Activated CD4-positive, CD25-positive, alpha-beta regulatory T cell treated with anti-CD3 and anti-CD28 coated beads, Interleukin-2, amount 50 U/mL, for 72 hours (primary cell): ENCODE measurements around the gene ZNF311.
A peak's percentile ranks its signal among the peaks of the same experiment; 100 is the strongest.
"Not testable (repeated sequence)": the region's sequence is repeated elsewhere in the genome, so short reads cannot be mapped to it uniquely, and the experiment has no call there.

Experiments used
- DNase-seq: peaks from one replicate; pipeline ENCODE4 v3.0.0; 2021

The ZNF311 gene

DNA sequence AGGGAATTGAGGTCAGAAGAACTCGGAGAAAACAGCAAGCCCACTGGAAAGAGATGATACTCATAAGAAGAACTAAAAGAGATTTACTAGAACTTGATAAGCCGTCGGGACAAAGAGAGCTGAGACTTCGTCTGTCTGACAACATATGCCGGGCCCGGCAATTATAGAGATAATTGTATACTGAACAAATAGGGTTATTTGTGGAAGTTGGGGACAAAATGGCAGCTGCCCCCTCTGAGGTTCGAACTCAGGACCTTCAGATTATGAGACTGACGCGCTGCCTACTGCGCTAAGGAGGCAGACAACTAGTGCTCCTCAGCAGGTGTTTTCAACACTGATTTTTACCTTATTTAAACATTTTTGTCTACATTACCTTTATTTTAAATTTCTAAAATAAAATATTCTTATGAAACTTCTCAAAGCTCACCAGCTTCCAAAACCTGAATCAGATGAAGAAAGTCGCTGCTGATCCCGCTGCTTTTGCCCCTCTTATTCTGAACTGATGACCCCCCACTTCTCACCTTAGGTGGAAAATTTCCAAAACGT is 52.0 kb downstream of the ZNF311 start:
- peak; percentile 62 for DNase-seq

DNA sequence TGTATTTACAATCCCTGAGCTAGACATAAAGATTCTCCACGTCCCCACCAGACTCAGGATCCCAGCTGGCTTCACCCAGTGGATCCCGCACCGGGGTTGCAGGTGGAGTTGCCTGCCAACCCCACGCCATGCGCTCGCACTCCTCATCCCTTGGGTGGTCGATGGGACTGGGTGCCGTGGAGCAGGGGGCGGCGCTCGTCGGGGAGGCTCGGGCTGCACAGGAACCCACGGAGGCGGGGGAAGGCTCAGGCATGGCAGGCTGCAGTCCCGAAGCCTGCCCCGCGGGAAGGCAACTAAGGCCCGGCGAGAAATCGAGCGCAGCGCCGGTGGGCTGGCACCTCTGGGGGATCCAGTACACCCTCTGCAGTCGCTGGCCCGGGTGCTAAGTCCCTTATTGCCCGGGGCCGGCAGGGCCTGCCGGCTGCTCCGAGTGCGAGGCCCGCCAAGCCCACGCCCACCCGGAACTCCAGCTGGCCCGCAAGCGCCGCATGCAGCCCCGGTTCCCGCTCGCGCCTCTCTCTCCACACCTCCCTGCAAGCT is 55.4 kb downstream of the ZNF311 start:
- DNase-seq = not testable (repeated sequence)

DNA sequence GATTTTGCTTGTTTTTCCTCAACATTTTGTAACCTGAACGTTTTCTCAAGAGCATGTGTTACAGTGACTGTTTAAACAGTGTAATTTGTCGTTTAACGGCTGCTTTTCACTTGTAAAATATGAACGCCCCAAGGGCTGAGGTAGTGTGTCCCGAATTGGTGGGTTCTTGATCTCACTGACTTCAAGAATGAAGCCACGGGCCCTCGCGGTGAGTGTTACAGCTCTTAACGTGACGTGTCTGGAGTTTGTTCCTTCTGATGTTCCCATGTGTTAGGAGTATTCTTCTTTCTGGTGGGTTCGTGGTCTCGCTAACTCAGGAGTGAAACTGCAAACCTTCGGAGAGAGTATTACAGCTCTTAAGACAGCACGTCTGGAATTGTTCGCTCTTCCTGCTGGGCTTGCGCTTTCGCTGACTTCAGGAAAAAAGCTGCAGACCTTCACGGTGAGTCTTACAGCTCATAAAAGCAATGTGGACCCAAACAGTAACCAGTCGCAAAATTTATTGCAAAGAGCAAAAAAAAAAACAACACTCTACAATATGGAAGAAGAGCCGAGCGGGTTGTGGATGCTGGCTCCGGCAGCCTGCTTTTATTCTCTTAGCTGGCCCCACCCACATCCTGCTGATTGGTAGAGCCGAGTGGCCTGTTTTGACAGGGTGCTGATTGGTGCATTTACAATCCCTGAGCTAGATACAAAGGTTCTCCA is 56.2 kb downstream of the ZNF311 start:
- DNase-seq = no peak

DNA sequence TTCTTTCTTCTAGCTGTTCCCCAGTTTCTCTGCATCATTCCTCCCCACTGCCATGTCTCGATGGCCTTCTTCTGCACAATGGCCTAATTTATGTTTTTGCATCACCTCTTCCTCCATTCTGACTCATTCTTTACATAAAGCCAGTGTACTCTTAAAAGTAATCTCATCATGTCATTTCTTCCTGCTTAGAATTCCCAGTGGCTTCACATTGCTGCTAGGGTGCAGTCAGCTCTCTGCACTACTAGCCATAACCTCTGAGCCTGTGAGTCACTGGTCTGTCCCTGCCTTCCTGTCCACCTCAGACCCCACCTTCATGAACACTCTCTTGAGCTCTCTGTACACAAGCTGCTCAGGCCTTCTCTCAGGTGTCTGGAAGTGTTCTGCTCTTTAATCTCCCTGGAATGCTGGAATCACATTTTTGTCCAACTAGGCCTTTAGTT is 57.3 kb downstream of the ZNF311 start:
- DNase-seq = no peak

DNA sequence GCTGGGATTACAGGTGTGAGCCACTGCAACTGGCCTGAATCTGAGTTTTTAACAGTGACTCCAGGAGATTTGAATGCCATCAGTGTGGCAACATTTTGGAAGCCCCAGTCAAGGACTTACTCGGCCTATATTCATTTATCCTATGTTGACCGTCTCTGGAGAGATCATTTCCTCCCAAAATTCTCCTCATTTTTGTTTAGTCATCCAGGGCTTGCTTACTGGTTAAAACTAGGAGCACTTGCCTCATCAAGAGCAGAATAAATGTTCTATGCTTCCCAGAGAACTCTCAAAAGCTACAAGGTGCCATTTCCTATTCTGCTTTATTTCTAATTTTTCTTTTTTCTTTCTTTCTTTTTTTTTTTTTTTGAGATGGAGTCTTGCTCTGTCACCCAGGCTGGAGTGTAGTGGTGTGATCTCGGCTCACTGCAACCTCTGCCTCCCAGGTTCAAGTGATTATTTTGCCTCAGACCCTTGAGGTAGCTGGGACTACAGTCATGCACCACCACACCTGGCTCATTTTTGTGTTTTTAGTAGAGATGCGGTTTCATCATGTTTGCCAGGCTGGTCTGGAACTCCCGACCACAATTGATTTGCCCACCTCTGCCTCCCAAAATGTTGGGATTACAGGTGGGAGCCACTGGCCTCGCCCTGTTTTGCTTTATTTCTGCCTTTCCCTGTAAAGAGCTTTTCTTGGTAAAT is 57.9 kb downstream of the ZNF311 start:
- DNase-seq = no peak

DNA sequence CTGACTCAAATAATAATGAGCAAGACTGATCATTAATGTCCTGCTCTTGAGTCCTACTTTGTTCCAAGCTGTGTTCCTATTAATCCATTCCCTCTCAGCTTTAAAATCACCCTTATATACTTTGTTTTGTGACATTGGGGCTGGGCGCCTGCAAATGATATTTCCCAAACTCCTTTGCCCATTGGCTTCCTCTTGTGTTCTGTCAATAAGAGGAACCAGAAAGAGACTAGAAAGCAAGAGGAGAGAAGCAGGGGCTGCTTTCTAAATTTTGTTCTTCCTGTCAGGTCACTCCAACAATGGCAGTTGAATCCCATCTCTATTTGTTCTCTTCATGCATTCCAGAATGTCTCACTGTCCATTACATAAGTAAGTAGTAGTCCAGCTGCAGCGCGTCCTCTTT is 59.8 kb downstream of the ZNF311 start:
- no peak for DNase-seq
